ENCODE measurements around the gene TRAPPC2L.

- TF ChIP-seq POLR2A (IDR thresholded peaks at IDR 0.05; ENCODE audit: low read depth, low read length), result no peak
- no peak for TF ChIP-seq EZH2 (IDR thresholded peaks at IDR 0.05; ENCODE audit: borderline replicate concordance, control insufficient read depth, low read depth, low read length)
- no peak for TF ChIP-seq BHLHE40 (IDR thresholded peaks at IDR 0.05; ENCODE audit: borderline replicate concordance in 1 of 2, low read depth in 2 of 2, low read length in 1 of 2)
- no peak for TF ChIP-seq MAX (IDR thresholded peaks at IDR 0.05; ENCODE audit: low read depth, low read length)
- TF ChIP-seq ZNF274 (IDR thresholded peaks at IDR 0.05; ENCODE audit: insufficient read depth, insufficient read length), result no peak
- TF ChIP-seq EGR1 (IDR thresholded peaks at IDR 0.05; ENCODE audit: borderline replicate concordance in 1 of 2, low read depth in 2 of 2, low read length in 2 of 2), result no peak
- TF ChIP-seq CHD2 (IDR thresholded peaks at IDR 0.05; ENCODE audit: borderline replicate concordance, low read depth, low read length), result no peak
- TF ChIP-seq ELK1 (IDR thresholded peaks at IDR 0.05; ENCODE audit: low read depth, low read length), result no peak
- TF ChIP-seq CTCF (IDR thresholded peaks at IDR 0.05 in 2 of 3, conservative IDR thresholded peaks at IDR 0.05 in 1 of 3; ENCODE audit: control insufficient read depth in 2 of 3, extremely low read depth in 1 of 3, insufficient read depth in 1 of 3, low read depth in 3 of 3, low read length in 3 of 3), result no peak
- no peak for TF ChIP-seq RAD21 (IDR thresholded peaks at IDR 0.05; ENCODE audit: insufficient read depth, low read depth, low read length)
- TF ChIP-seq NFXL1 (IDR thresholded peaks at IDR 0.05; ENCODE audit: borderline replicate concordance), result no peak
These were observed 28.9 kb downstream of the TRAPPC2L start for GRCh38 chr16:88885693-88886280.

All from GM12878 (cell line).